ENCODE results near the gene NFE2. TPM values are rescaled to one million over a fixed set of nuclear protein-coding genes. Genes with fewer than 3 reads are reported as not detected.
"Not testable (repeated sequence)": the region's sequence is repeated elsewhere in the genome, so short reads cannot be mapped to it uniquely, and the experiment has no call there.

Gene NFE2
- polyA plus RNA-seq, 1 donor (not counting 4 experiments of a cell fraction or from before 2014, with no cell fraction given): 0.25 TPM

DNA sequence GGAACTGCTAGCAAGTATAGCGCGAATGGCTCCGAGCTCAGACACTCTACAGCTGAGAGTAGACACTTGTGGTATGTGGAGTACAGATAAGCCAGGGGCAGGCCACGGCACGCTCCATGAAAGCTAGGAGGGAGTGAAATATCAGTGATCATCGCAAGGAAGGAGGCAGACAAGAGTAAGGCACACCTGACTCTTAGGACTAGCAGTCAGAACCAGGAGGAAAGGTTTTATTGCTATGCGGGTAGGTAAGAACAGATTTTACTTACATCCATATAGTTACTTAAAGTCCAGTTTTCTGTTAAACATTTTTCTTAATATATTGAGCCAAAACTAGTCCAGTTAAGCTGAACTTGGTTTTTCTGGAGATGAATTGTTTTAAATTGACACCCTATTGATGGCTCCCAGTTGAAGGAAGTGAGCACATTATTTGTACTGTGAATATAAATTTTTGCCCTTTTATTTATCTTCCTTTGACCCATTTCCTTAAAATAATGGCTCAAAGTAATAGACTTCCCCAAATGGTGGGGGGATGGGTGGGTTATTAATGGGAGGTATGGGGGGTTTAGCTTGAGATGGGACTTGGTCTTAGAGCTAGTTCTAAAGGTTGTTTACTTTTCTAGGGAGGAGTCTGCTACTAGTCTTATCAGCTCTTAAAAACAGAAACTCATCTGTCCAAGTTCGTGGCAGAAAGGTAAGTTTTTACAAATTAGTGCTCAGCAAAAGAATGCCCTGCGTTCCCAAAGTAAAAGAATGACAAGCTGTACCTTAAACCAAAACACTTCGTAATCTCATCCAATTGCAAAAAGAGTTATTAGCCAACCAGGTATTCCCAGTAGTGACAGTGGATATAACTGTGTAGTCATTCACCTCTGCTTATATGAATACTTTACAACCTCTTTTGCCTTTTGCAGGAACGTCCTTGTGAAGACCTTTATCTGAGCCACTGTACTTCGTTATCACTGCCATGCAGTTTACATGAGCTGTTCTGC, 14.5 kb downstream of the NFE2 start:
- Histone ChIP-seq H3K36me3 (ENCODE audit: control insufficient read depth in 2 of 2, extremely low read depth in 1 of 2, insufficient read depth in 2 of 2, low read length in 2 of 2) (peaks cover 19 to 52% of the 10 kb centered on the region in 2 experiments), H3K9me3 (ENCODE audit: control insufficient read depth, low read depth, low read length) (no peaks in the 10 kb centered on the region), H3K27ac (ENCODE audit: control insufficient read depth, insufficient read depth, low read length) (peak overlapping the region; percentile 10), H3K79me2 (ENCODE audit: control insufficient read depth, insufficient read depth, low read length) (peaks cover 32% of the 10 kb centered on the region), H4K20me1 (ENCODE audit: control insufficient read depth, extremely low read depth, insufficient read depth, low read length) (peaks cover 36% of the 10 kb centered on the region), H3K9me1 (ENCODE audit: control insufficient read depth, extremely low read depth, insufficient read depth, low read length) (no peaks in the 10 kb centered on the region), H2AFZ (ENCODE audit: control insufficient read depth, low read length) (no peak overlapping the region), H3K4me2 (ENCODE audit: control insufficient read depth, extremely low read depth, insufficient read depth, low read depth, low read length) (peak overlapping the region; percentile 18), H3K9ac (ENCODE audit: control insufficient read depth, extremely low read depth, insufficient read depth, low read length) (no peak overlapping the region), H3K4me3 (ENCODE audit: control insufficient read depth in 2 of 3, extremely low read depth in 1 of 3, insufficient read depth in 2 of 3, low read depth in 1 of 3, low read length in 3 of 3) (peak overlapping the region in 1 of 3 experiments; percentile 14), H3K4me1 (ENCODE audit: control insufficient read depth, extremely low read depth, insufficient read depth, low read length) (peaks cover 29% of the 10 kb centered on the region), H3K27me3 (ENCODE audit: control insufficient read depth, extremely low read depth, insufficient read depth, low read length) (no peaks in the 10 kb centered on the region)
- no peak for TF ChIP-seq EZH2 (IDR thresholded peaks at IDR 0.05; ENCODE audit: low read length)
- TF ChIP-seq, protein P1, sequence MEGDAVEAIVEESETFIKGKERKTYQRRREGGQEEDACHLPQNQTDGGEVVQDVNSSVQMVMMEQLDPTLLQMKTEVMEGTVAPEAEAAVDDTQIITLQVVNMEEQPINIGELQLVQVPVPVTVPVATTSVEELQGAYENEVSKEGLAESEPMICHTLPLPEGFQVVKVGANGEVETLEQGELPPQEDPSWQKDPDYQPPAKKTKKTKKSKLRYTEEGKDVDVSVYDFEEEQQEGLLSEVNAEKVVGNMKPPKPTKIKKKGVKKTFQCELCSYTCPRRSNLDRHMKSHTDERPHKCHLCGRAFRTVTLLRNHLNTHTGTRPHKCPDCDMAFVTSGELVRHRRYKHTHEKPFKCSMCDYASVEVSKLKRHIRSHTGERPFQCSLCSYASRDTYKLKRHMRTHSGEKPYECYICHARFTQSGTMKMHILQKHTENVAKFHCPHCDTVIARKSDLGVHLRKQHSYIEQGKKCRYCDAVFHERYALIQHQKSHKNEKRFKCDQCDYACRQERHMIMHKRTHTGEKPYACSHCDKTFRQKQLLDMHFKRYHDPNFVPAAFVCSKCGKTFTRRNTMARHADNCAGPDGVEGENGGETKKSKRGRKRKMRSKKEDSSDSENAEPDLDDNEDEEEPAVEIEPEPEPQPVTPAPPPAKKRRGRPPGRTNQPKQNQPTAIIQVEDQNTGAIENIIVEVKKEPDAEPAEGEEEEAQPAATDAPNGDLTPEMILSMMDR (optimal IDR thresholded peaks at IDR 0.05 in 1 of 3, IDR thresholded peaks at IDR 0.05 in 1 of 3, conservative IDR thresholded peaks at IDR 0.05 in 1 of 3; ENCODE audit: extremely low read depth in 1 of 3, insufficient read depth in 2 of 3, low read length in 3 of 3): peak in 1 of 3 experiments; percentile 4
- FAIRE-seq (peak; percentile 20), DNase-seq (ENCODE audit: low read depth, low spot score) (no peak)
- dilution Hi-C loops (cut with MboI; ENCODE audit: extremely low pct_ligation_motif_present, low sequenced_read_pairs): no loop called here

DNA sequence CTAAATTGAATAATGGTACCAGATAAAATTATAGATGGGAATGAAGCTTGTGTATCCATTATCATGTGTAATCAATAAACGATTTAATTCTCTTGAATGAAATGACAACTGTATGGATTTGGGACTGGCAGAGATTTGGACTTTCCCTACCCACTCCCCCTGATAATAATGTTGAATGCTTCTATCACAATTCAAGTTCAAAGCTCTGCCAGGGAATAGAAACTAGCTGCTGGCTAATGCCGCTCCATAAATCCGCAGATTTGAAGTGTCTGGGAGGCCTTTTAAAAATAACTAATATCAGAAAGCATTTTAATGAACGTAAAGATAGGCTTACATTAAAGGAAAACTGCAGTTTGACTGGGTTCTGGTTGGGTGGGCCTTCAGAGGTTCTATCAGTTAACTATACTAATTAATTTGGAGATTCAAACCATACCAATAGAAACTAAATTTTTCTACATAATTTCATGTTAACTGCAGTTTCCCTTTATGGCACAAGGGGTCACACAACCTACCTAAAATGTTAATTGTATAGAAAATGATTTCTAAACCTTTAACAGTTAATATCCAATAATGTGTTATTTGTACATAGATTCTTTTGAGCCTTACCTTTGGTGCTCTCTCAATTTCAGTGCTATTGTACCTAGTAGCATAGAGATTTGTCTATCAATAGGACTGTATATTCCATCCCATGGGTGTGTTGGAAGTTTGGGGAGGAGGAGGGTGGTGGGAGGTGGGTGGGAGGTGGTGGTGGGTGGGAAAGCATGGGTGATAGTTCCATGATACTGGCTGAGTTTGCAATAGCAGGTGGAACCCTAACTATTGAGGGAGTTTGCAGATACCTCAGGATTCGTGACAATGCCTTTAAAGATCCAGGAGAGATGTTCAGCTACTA, 15.4 kb downstream of the NFE2 start:
- no peak overlapping the region for H3K9ac ChIP-seq (ENCODE audit: control insufficient read depth, extremely low read depth, insufficient read depth, low read length)
- peak overlapping the region in 2 of 3 experiments; percentile 21 to 39 for H3K4me3 ChIP-seq (ENCODE audit: control insufficient read depth in 2 of 3, extremely low read depth in 1 of 3, insufficient read depth in 2 of 3, low read depth in 1 of 3, low read length in 3 of 3)
- peak overlapping the region; percentile 11 for H3K27ac ChIP-seq (ENCODE audit: control insufficient read depth, insufficient read depth, low read length)
- TF ChIP-seq EZH2 (IDR thresholded peaks at IDR 0.05; ENCODE audit: low read length): no peak
- TF ChIP-seq, protein P1 (optimal IDR thresholded peaks at IDR 0.05 in 1 of 3, IDR thresholded peaks at IDR 0.05 in 1 of 3, conservative IDR thresholded peaks at IDR 0.05 in 1 of 3; ENCODE audit: extremely low read depth in 1 of 3, insufficient read depth in 2 of 3, low read length in 3 of 3): peak in 1 of 3 experiments; percentile 20
- H3K79me2 ChIP-seq (ENCODE audit: control insufficient read depth, insufficient read depth, low read length): peaks cover 40% of the 10 kb centered on the region
- H3K36me3 ChIP-seq (ENCODE audit: control insufficient read depth in 2 of 2, extremely low read depth in 1 of 2, insufficient read depth in 2 of 2, low read length in 2 of 2): peaks cover 19 to 58% of the 10 kb centered on the region in 2 experiments
- peaks cover 29% of the 10 kb centered on the region for H3K4me1 ChIP-seq (ENCODE audit: control insufficient read depth, extremely low read depth, insufficient read depth, low read length)
- dilution Hi-C loops (cut with MboI; ENCODE audit: extremely low pct_ligation_motif_present, low sequenced_read_pairs): no loop called here
- FAIRE-seq: no peak
- H2AFZ ChIP-seq (ENCODE audit: control insufficient read depth, low read length): no peak overlapping the region
- H3K9me1 ChIP-seq (ENCODE audit: control insufficient read depth, extremely low read depth, insufficient read depth, low read length): no peaks in the 10 kb centered on the region
- peak overlapping the region; percentile 63 for H3K4me2 ChIP-seq (ENCODE audit: control insufficient read depth, extremely low read depth, insufficient read depth, low read depth, low read length)
- H3K9me3 ChIP-seq (ENCODE audit: control insufficient read depth, low read depth, low read length): no peaks in the 10 kb centered on the region
- no peaks in the 10 kb centered on the region for H3K27me3 ChIP-seq (ENCODE audit: control insufficient read depth, extremely low read depth, insufficient read depth, low read length)
- no peak for DNase-seq (ENCODE audit: low read depth, low spot score)
- peaks cover 36% of the 10 kb centered on the region for H4K20me1 ChIP-seq (ENCODE audit: control insufficient read depth, extremely low read depth, insufficient read depth, low read length)

DNA sequence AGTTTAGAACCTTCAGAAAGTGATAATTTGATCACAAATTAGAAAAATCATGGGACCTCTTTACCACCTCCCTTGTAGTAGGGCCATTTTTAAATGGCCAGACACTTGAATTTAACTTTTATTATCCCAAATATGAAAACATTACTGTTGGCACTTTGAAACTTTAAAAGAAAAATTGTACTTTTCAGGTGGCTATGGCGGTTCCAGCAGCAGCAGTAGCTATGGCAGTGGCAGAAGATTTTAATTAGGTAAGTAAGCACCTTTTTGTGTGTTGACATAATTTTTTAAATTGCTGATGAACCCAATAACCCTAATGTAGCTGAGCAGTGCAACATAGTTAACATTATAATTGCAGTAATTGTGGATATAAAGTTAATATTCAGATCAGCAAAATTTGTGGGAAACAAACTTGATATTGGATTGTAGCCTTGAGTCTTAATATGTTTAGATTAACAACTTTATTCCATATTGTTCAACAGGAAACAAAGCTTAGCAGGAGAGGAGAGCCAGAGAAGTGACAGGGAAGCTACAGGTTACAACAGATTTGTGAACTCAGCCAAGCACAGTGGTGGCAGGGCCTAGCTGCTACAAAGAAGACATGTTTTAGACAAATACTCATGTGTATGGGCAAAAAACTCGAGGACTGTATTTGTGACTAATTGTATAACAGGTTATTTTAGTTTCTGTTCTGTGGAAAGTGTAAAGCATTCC, 16.6 kb downstream of the NFE2 start:
- dilution Hi-C loops (cut with MboI; ENCODE audit: extremely low pct_ligation_motif_present, low sequenced_read_pairs); H2AFZ ChIP-seq (ENCODE audit: control insufficient read depth, low read length); H3K9me1 ChIP-seq (ENCODE audit: control insufficient read depth, extremely low read depth, insufficient read depth, low read length); FAIRE-seq; H3K27me3 ChIP-seq (ENCODE audit: control insufficient read depth, extremely low read depth, insufficient read depth, low read length); H3K9me3 ChIP-seq (ENCODE audit: control insufficient read depth, low read depth, low read length); DNase-seq (ENCODE audit: low read depth, low spot score): not testable (repeated sequence)
- peak overlapping the region; percentile 100 for H3K9ac ChIP-seq (ENCODE audit: control insufficient read depth, extremely low read depth, insufficient read depth, low read length)
- H3K36me3 ChIP-seq (ENCODE audit: control insufficient read depth in 2 of 2, extremely low read depth in 1 of 2, insufficient read depth in 2 of 2, low read length in 2 of 2): peaks cover 19 to 58% of the 10 kb centered on the region in 2 experiments
- peak overlapping the region; percentile 100 for H3K27ac ChIP-seq (ENCODE audit: control insufficient read depth, insufficient read depth, low read length)
- peak overlapping the region; percentile 71 to 98 (median 89) for H3K4me3 ChIP-seq (ENCODE audit: control insufficient read depth in 2 of 3, extremely low read depth in 1 of 3, insufficient read depth in 2 of 3, low read depth in 1 of 3, low read length in 3 of 3)
- H3K79me2 ChIP-seq (ENCODE audit: control insufficient read depth, insufficient read depth, low read length): peaks cover 42% of the 10 kb centered on the region
- H3K4me2 ChIP-seq (ENCODE audit: control insufficient read depth, extremely low read depth, insufficient read depth, low read depth, low read length): peak overlapping the region; percentile 98
- H3K4me1 ChIP-seq (ENCODE audit: control insufficient read depth, extremely low read depth, insufficient read depth, low read length): peaks cover 29% of the 10 kb centered on the region
- peaks cover 36% of the 10 kb centered on the region for H4K20me1 ChIP-seq (ENCODE audit: control insufficient read depth, extremely low read depth, insufficient read depth, low read length)

Measured in keratinocyte (primary cell).